Activated T-helper 9 cell treated with anti-CD3 and anti-CD28 coated beads, Interleukin-2, amount 50 U/mL, for 16 hours (primary cell): Measurements from ENCODE around the gene TEX14.

Experiments used
- DNase-seq: peaks from one replicate; pipeline ENCODE4 v3.0.0-alpha.2; 2020; ENCODE audit warnings: low read depth

TEX14 gene

GRCh38 chr17:58527949-58528348 is 163.9 kb downstream of the TEX14 start:
- DNase-seq, result no peak

GRCh38 chr17:58527306-58527705 is 164.5 kb downstream of the TEX14 start:
- DNase-seq, result no peak

GRCh38 chr17:58525239-58525638 is 166.6 kb downstream of the TEX14 start:
- DNase-seq, result no peak

- DNase-seq, result no peak
These were observed 170.2 kb downstream of the TEX14 start for GRCh38 chr17:58521680-58522079.

- DNase-seq, result no peak
These were observed 170.9 kb downstream of the TEX14 start for GRCh38 chr17:58520843-58521430.

GRCh38 chr17:58517928-58518609 is 173.8 kb downstream of the TEX14 start:
- peak; percentile 99 for DNase-seq

- no peak for DNase-seq
These were observed 174.4 kb downstream of the TEX14 start for GRCh38 chr17:58517378-58517927.

- no peak for DNase-seq
These were observed 175.0 kb downstream of the TEX14 start for GRCh38 chr17:58516644-58517377.

- no peak for DNase-seq
These were observed 176.6 kb downstream of the TEX14 start for GRCh38 chr17:58515286-58515685.

- no peak for DNase-seq
These were observed 177.1 kb downstream of the TEX14 start for GRCh38 chr17:58514770-58515157.

GRCh38 chr17:58513965-58514769 is 177.7 kb downstream of the TEX14 start, which contains the start of gene MTMR4:
TSS of gene MTMR4 (minus strand) at chr17:58514638. CDS start at chr17:58514407, 231 bp downstream.
- peak; percentile 66 for DNase-seq

GRCh38 chr17:58513267-58513964 is 178.4 kb downstream of the TEX14 start:
- peak; percentile 17 for DNase-seq

- no peak for DNase-seq
These were observed 181.8 kb downstream of the TEX14 start for GRCh38 chr17:58510075-58510474.

GRCh38 chr17:58508341-58509067 is 183.3 kb downstream of the TEX14 start:
- no peak for DNase-seq

- no peak for DNase-seq
These were observed 184.7 kb downstream of the TEX14 start for GRCh38 chr17:58507123-58507634.
